ENCODE data around the gene ZBTB49.

DNA sequence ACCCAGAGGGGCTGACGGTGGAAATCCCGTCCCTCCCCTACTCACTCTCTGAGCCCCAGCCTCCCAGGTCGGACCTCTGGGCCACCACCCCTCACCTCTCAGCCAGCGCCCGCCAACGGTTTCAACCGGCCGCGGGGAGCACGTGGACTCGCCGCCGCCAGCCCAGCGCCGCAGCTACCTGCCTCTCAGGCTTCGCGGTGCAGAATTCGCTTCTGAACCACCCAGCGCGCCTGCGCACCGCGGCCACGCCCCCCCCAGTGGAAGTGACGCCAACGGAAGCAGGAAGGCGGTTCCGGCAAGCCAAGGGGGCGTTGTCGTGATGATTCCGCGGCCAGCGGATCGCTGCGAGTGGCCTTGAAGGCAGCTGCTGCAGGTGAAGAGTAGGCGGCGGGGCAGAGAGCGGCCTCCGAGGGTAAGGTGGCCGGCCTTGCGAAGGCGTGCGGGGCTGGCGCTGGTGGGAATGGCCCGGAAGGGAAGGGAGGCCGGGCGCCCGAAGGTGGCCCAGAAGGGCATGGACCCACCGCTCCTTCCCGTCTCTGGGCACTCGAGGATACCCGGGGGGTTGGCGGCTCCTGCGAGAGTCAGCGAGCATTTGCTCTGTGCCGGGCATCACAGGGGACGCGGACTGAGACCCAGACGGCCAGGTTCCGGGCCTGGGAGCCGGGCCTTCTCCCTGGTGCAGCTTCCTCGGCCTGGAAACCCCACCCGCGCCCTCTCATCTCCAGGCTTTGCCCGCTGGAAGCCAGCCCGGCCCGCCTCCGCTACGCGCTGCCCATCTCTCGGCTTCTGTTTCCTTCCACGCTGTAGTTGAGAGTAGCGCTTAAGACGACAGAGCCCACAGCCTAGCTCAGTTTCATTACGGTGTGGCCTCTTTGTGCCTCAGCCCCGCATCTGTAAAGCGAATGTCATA lies at the start of gene ZBTB49, which contains the start of gene LYAR:
- no peak for TF ChIP-seq POLR2A (IDR thresholded peaks at IDR 0.05; ENCODE audit: low read depth, low read length)
- TF ChIP-seq, protein P1, sequence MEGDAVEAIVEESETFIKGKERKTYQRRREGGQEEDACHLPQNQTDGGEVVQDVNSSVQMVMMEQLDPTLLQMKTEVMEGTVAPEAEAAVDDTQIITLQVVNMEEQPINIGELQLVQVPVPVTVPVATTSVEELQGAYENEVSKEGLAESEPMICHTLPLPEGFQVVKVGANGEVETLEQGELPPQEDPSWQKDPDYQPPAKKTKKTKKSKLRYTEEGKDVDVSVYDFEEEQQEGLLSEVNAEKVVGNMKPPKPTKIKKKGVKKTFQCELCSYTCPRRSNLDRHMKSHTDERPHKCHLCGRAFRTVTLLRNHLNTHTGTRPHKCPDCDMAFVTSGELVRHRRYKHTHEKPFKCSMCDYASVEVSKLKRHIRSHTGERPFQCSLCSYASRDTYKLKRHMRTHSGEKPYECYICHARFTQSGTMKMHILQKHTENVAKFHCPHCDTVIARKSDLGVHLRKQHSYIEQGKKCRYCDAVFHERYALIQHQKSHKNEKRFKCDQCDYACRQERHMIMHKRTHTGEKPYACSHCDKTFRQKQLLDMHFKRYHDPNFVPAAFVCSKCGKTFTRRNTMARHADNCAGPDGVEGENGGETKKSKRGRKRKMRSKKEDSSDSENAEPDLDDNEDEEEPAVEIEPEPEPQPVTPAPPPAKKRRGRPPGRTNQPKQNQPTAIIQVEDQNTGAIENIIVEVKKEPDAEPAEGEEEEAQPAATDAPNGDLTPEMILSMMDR (conservative IDR thresholded peaks at IDR 0.05; ENCODE audit: low read depth, low read length), result no peak
- TF ChIP-seq RCOR1 (IDR thresholded peaks at IDR 0.05; ENCODE audit: insufficient replicate concordance, low read length), result no peak
- TF ChIP-seq BHLHE40 (IDR thresholded peaks at IDR 0.05; ENCODE audit: low read depth, low read length), result no peak
- TF ChIP-seq RFX5 (IDR thresholded peaks at IDR 0.05; ENCODE audit: low read depth, low read length), result no peak
- TF ChIP-seq, protein P2, sequence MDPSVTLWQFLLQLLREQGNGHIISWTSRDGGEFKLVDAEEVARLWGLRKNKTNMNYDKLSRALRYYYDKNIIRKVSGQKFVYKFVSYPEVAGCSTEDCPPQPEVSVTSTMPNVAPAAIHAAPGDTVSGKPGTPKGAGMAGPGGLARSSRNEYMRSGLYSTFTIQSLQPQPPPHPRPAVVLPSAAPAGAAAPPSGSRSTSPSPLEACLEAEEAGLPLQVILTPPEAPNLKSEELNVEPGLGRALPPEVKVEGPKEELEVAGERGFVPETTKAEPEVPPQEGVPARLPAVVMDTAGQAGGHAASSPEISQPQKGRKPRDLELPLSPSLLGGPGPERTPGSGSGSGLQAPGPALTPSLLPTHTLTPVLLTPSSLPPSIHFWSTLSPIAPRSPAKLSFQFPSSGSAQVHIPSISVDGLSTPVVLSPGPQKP (IDR thresholded peaks at IDR 0.05; ENCODE audit: borderline replicate concordance, low read depth, low read length), result no peak
- TF ChIP-seq SMC3 (IDR thresholded peaks at IDR 0.05; ENCODE audit: low read depth, low read length), result no peak
- TF ChIP-seq MAFK (IDR thresholded peaks at IDR 0.05; ENCODE audit: low read depth, low read length), result no peak

Data from IMR-90 (cell line).